Kidney epithelial cell (primary cell): ENCODE measurements around the gene GDPD5. TPM values are rescaled to one million over a fixed set of nuclear protein-coding genes. Genes with fewer than 3 reads are reported as not detected.

Experiments used
- DNase-seq: peaks from one replicate; pipeline ENCODE4 v3.0.0-alpha.2; 2010; ENCODE audit warnings: low read depth
- H3K27me3 ChIP-seq: 2 replicates; pipeline ENCODE4 v1.6.0; 2011; ENCODE audit warnings: low read length; ENCODE audit not compliant: control insufficient read depth, insufficient read depth
- H3K36me3 ChIP-seq: 2 replicates; pipeline ENCODE4 v1.5.1; 2011; ENCODE audit warnings: low read length; ENCODE audit not compliant: control insufficient read depth, insufficient read depth
- H3K4me3 ChIP-seq: 2 replicates; pipeline ENCODE4 v1.5.1; 2011; ENCODE audit warnings: low read depth, mild to moderate bottlenecking, control low read depth, low read length
- CTCF ChIP-seq: IDR thresholded peaks from 2 replicates; pipeline ENCODE4 v1.5.1; 2011; ENCODE audit warnings: mild to moderate bottlenecking, moderate library complexity, low read length, control low read depth, inconsistent platforms; ENCODE audit not compliant: insufficient read depth, poor library complexity, severe bottlenecking
- total RNA-seq: library from RNA; depleted of rRNA; stranded (reverse); fragments of >200 nt; gene quantifications from 2 replicates; pipeline ENCODE4 v1.2.3, GENCODE V29; 2015

Gene GDPD5
- total RNA-seq, 1 donor from 2014 or later, result 12.7 TPM

GRCh38 chr11:75400146-75400865, 125.4 kb downstream of the GDPD5 start:
- DNase-seq, result no peak
- H3K4me3 ChIP-seq, result peak overlapping the region; percentile 76
- H3K36me3 ChIP-seq, result peaks cover 8% of the 10 kb centered on the region
- TF ChIP-seq CTCF, result no peak
- no peaks in the 10 kb centered on the region for H3K27me3 ChIP-seq

GRCh38 chr11:75399344-75400145, 126.2 kb downstream of the GDPD5 start, which contains the start of gene RPS3:
Gene RPS3, plus strand, starts transcription at chr11:75399518. Its CDS starts 30 bp downstream, at chr11:75399548.
- DNase-seq, result peak; percentile 63
- H3K36me3 ChIP-seq, result peaks cover 8% of the 10 kb centered on the region
- peak within 1 kb of the TSS; percentile 76 for H3K4me3 ChIP-seq
- TF ChIP-seq CTCF, result peak; percentile 20
- H3K27me3 ChIP-seq, result no peaks in the 10 kb centered on the region

GRCh38 chr11:75398906-75399305, 126.8 kb downstream of the GDPD5 start:
- Histone ChIP-seq H3K27me3 (no peaks in the 10 kb centered on the region), H3K4me3 (no peak overlapping the region), H3K36me3 (peaks cover 4% of the 10 kb centered on the region)
- TF ChIP-seq CTCF, result no peak
- no peak for DNase-seq

GRCh38 chr11:75394085-75394840, 131.5 kb downstream of the GDPD5 start:
- no peaks in the 10 kb centered on the region for H3K36me3 ChIP-seq
- H3K27me3 ChIP-seq, result no peaks in the 10 kb centered on the region
- DNase-seq, result no peak
- no peak overlapping the region for H3K4me3 ChIP-seq
- no peak for TF ChIP-seq CTCF

- no peaks in the 10 kb centered on the region for H3K36me3 ChIP-seq
- no peaks in the 10 kb centered on the region for H3K27me3 ChIP-seq
- no peak for TF ChIP-seq CTCF
- no peak overlapping the region for H3K4me3 ChIP-seq
- DNase-seq, result no peak
Observed at GRCh38 chr11:75389925-75390324, 135.8 kb downstream of the GDPD5 start.
